ENCODE data around the gene RCCD1.

GRCh38 chr15:90929246-90930019, 25.3 kb upstream of the RCCD1 start:
- TF ChIP-seq, protein P1, sequence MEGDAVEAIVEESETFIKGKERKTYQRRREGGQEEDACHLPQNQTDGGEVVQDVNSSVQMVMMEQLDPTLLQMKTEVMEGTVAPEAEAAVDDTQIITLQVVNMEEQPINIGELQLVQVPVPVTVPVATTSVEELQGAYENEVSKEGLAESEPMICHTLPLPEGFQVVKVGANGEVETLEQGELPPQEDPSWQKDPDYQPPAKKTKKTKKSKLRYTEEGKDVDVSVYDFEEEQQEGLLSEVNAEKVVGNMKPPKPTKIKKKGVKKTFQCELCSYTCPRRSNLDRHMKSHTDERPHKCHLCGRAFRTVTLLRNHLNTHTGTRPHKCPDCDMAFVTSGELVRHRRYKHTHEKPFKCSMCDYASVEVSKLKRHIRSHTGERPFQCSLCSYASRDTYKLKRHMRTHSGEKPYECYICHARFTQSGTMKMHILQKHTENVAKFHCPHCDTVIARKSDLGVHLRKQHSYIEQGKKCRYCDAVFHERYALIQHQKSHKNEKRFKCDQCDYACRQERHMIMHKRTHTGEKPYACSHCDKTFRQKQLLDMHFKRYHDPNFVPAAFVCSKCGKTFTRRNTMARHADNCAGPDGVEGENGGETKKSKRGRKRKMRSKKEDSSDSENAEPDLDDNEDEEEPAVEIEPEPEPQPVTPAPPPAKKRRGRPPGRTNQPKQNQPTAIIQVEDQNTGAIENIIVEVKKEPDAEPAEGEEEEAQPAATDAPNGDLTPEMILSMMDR (IDR thresholded peaks at IDR 0.05), result no peak
- TF ChIP-seq POLR2A (IDR thresholded peaks at IDR 0.05), result no peak
